ENCODE measurements around the gene LRRTM3. TPM values are rescaled to one million over a fixed set of nuclear protein-coding genes. Genes with fewer than 3 reads are reported as not detected.

LRRTM3 gene
- total and polyA plus RNA-seq, 2 experiments from 2014 or later = 0.21 to 0.37 TPM

DNA sequence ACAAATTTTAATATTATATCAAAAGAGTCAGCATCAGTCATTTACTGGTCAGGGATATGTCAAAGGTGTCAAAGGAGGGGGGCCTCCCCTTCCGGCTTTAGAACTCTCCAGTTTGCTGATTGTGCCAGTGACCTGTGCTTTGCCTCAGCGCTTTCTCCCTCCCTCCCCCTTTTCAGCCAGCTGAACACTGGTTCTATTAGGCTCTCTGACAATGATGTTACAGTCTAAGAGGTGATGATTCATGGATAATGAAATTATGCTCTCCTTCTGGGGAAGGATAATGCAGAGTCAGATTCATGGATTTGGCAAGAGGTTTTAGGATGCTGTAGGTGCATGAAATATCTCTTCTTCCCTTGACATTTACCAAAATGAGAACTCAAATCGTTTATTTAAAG lies 6.1 kb downstream of the LRRTM3 start:
- TF ChIP-seq CREB1 (CRISPR knock-in tag; IDR thresholded peaks at IDR 0.05; ENCODE audit: low read depth) (no peak), ZNF462 (CRISPR knock-in tag; IDR thresholded peaks at IDR 0.05) (no peak), STAT1 (IDR thresholded peaks at IDR 0.05; ENCODE audit: unreplicated experiment) (no peak), EZH2 (IDR thresholded peaks at IDR 0.05; ENCODE audit: low read depth, unreplicated experiment) (no peak), ZNF114 (CRISPR knock-in tag; IDR thresholded peaks at IDR 0.05) (no peak), NANOG (IDR thresholded peaks at IDR 0.05; ENCODE audit: borderline replicate concordance) (no peak), EZH2phosphoT487 (IDR thresholded peaks at IDR 0.05; ENCODE audit: unreplicated experiment) (no peak), POLR2AphosphoS5 (IDR thresholded peaks at IDR 0.05; ENCODE audit: low read depth) (no peak), JUNB (IDR thresholded peaks at IDR 0.05; ENCODE audit: unreplicated experiment) (no peak), ZNF331 (CRISPR knock-in tag; IDR thresholded peaks at IDR 0.05; ENCODE audit: low read depth) (no peak)
- TF ChIP-seq, protein P1, sequence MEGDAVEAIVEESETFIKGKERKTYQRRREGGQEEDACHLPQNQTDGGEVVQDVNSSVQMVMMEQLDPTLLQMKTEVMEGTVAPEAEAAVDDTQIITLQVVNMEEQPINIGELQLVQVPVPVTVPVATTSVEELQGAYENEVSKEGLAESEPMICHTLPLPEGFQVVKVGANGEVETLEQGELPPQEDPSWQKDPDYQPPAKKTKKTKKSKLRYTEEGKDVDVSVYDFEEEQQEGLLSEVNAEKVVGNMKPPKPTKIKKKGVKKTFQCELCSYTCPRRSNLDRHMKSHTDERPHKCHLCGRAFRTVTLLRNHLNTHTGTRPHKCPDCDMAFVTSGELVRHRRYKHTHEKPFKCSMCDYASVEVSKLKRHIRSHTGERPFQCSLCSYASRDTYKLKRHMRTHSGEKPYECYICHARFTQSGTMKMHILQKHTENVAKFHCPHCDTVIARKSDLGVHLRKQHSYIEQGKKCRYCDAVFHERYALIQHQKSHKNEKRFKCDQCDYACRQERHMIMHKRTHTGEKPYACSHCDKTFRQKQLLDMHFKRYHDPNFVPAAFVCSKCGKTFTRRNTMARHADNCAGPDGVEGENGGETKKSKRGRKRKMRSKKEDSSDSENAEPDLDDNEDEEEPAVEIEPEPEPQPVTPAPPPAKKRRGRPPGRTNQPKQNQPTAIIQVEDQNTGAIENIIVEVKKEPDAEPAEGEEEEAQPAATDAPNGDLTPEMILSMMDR (conservative IDR thresholded peaks at IDR 0.05; ENCODE audit: low read depth in 2 of 2) = no peak
- TF ChIP-seq, protein P2, sequence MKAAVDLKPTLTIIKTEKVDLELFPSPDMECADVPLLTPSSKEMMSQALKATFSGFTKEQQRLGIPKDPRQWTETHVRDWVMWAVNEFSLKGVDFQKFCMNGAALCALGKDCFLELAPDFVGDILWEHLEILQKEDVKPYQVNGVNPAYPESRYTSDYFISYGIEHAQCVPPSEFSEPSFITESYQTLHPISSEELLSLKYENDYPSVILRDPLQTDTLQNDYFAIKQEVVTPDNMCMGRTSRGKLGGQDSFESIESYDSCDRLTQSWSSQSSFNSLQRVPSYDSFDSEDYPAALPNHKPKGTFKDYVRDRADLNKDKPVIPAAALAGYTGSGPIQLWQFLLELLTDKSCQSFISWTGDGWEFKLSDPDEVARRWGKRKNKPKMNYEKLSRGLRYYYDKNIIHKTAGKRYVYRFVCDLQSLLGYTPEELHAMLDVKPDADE (IDR thresholded peaks at IDR 0.05) = no peak
- TF ChIP-seq, protein P3, sequence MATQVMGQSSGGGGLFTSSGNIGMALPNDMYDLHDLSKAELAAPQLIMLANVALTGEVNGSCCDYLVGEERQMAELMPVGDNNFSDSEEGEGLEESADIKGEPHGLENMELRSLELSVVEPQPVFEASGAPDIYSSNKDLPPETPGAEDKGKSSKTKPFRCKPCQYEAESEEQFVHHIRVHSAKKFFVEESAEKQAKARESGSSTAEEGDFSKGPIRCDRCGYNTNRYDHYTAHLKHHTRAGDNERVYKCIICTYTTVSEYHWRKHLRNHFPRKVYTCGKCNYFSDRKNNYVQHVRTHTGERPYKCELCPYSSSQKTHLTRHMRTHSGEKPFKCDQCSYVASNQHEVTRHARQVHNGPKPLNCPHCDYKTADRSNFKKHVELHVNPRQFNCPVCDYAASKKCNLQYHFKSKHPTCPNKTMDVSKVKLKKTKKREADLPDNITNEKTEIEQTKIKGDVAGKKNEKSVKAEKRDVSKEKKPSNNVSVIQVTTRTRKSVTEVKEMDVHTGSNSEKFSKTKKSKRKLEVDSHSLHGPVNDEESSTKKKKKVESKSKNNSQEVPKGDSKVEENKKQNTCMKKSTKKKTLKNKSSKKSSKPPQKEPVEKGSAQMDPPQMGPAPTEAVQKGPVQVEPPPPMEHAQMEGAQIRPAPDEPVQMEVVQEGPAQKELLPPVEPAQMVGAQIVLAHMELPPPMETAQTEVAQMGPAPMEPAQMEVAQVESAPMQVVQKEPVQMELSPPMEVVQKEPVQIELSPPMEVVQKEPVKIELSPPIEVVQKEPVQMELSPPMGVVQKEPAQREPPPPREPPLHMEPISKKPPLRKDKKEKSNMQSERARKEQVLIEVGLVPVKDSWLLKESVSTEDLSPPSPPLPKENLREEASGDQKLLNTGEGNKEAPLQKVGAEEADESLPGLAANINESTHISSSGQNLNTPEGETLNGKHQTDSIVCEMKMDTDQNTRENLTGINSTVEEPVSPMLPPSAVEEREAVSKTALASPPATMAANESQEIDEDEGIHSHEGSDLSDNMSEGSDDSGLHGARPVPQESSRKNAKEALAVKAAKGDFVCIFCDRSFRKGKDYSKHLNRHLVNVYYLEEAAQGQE (IDR thresholded peaks at IDR 0.05; ENCODE audit: unreplicated experiment) = no peak
- Mint-ChIP-seq H3K4me1 (peaks cover 35% of the 10 kb centered on the region), H3K9me3 (no peaks in the 10 kb centered on the region), H3K27me3 (ENCODE audit: insufficient read depth, low read depth, poor library complexity) (peaks cover 18% of the 10 kb centered on the region), H3K4me3 (no peak overlapping the region), H3K36me3 (ENCODE audit: low read depth) (no peaks in the 10 kb centered on the region), H3K27ac (no peak overlapping the region)
- Histone ChIP-seq H2AFZ (no peak overlapping the region), H4K20me1 (replicated peaks; ENCODE audit: insufficient read depth) (no peaks in the 10 kb centered on the region), H3K27me3 (ENCODE audit: insufficient read depth) (peaks cover 30% of the 10 kb centered on the region), H3K4me1 (ENCODE audit: insufficient read depth) (peaks cover 24% of the 10 kb centered on the region), H3F3A (replicated peaks; ENCODE audit: low read depth) (no peaks in the 10 kb centered on the region), H3K4me2 (no peak overlapping the region), H3K4me3 (no peak overlapping the region), H3K27ac (ENCODE audit: low read depth) (no peak overlapping the region), H3K9me2 (ENCODE audit: insufficient read depth) (no peaks in the 10 kb centered on the region), H3K79me2 (replicated peaks; ENCODE audit: insufficient read depth) (no peaks in the 10 kb centered on the region), H3K36me3 (ENCODE audit: insufficient read depth) (no peaks in the 10 kb centered on the region)
- ATAC-seq (no peak), DNase-seq (ENCODE audit: low spot score) (no peak)
